Measurements from ENCODE around the gene AGBL4.

- no peak for TF ChIP-seq ZNF23 (tag by site-specific recombination; IDR thresholded peaks at IDR 0.05; ENCODE audit: borderline replicate concordance)
- no peak for TF ChIP-seq CTCF (tag by site-specific recombination; IDR thresholded peaks at IDR 0.05)
- TF ChIP-seq ZBTB7A (tag by site-specific recombination; IDR thresholded peaks at IDR 0.05; ENCODE audit: low read depth), result no peak
- TF ChIP-seq ZNF169 (tag by site-specific recombination; IDR thresholded peaks at IDR 0.05), result no peak
- no peak for TF ChIP-seq ZNF621 (tag by site-specific recombination; IDR thresholded peaks at IDR 0.05)
- TF ChIP-seq ZBTB49 (tag by site-specific recombination; IDR thresholded peaks at IDR 0.05; ENCODE audit: low read depth), result no peak
- no peak for TF ChIP-seq ZNF423 (tag by site-specific recombination; IDR thresholded peaks at IDR 0.05)
- no peak for TF ChIP-seq HOXC10 (CRISPR knock-in tag; IDR thresholded peaks at IDR 0.05)
- no peak for TF ChIP-seq KLF9 (tag by site-specific recombination; IDR thresholded peaks at IDR 0.05; ENCODE audit: low read depth)
- TF ChIP-seq ZNF223 (tag by site-specific recombination; IDR thresholded peaks at IDR 0.05), result no peak
- no peak for TF ChIP-seq ZNF514 (tag by site-specific recombination; IDR thresholded peaks at IDR 0.05)
- TF ChIP-seq ZNF324 (tag by site-specific recombination; IDR thresholded peaks at IDR 0.05), result no peak
Observed at GRCh38 chr1:48527051-48527450, 1496.7 kb downstream of the AGBL4 start.

Measured in HEK293 (cell line).